Esophagus squamous epithelium (tissue), 4 donors: ENCODE data around the gene PNPLA8.

ENCODE experiments used
- POLR2A ChIP-seq, 4 donors: fragments of 450-650 bp; IDR thresholded peaks; one replicate each; pipeline ENCODE4 v1.6.1; 2017; ENCODE audit warnings: antibody characterized with exemption in 4 of 4, mild to moderate bottlenecking in 4 of 4, moderate library complexity in 3 of 4
- TF ChIP-seq, protein P1 (sequence below), 6 experiments: fragments of 450-650 bp in 4 of 6; fragments of 200-600 bp in 2 of 6; sonication (generic) in 2 of 6; IDR thresholded peaks; one replicate each; pipeline ENCODE4 v1.5.1; 2016 to 2019; ENCODE audit warnings: antibody characterized with exemption in 6 of 6, mild to moderate bottlenecking in 4 of 6, moderate library complexity in 4 of 6

DNA sequence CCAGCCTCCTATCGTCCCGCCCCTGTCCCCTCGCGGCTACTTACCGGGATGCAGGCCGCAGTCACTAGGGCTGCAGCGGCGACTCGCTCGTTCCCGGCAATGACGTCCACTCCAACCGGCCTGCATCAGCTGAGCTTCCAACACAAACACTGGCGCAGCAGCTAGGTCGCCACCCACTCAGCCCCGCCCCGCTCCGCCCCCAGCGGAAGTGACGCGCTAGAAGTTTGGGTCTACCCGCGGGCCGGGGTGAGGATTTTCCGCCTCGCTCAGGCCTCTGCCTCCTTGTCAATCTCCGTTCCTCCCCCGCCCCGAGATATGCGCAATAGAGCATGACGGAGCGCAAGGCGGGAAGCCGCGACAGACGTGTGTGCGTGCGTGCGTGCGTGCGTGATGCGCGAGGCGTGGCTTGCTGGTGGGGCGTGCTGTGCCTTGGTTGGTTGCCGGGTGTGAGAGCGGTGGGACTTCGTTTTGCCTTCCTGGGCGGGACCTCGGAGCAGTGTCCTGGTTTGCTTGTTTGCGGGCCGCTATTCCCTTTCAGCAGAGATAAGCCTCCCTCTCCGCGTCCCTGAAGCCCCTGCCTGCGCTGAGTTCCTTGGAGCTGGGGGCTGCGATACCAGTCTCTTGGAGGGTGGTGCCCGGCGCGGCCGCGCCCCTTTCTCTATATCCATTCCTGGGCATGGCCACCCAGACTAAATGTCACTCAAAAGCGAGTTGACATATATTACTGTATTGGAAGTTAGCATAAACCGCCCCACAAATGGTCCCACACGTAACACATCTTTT, at the start of gene PNPLA8:
- peak in 3 of 4 donors; percentile 92 to 96 (median 93) for TF ChIP-seq POLR2A (IDR thresholded peaks at IDR 0.05)
- TF ChIP-seq, protein P1, sequence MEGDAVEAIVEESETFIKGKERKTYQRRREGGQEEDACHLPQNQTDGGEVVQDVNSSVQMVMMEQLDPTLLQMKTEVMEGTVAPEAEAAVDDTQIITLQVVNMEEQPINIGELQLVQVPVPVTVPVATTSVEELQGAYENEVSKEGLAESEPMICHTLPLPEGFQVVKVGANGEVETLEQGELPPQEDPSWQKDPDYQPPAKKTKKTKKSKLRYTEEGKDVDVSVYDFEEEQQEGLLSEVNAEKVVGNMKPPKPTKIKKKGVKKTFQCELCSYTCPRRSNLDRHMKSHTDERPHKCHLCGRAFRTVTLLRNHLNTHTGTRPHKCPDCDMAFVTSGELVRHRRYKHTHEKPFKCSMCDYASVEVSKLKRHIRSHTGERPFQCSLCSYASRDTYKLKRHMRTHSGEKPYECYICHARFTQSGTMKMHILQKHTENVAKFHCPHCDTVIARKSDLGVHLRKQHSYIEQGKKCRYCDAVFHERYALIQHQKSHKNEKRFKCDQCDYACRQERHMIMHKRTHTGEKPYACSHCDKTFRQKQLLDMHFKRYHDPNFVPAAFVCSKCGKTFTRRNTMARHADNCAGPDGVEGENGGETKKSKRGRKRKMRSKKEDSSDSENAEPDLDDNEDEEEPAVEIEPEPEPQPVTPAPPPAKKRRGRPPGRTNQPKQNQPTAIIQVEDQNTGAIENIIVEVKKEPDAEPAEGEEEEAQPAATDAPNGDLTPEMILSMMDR (IDR thresholded peaks at IDR 0.05) = no peak
